GM21723 (cell line): Measurements from ENCODE around the gene HECW1.
A peak's percentile ranks its signal among the peaks of the same experiment; 100 is the strongest.

Experiments used
- ATAC-seq: cut with Tn5 transposase; IDR thresholded peaks from one replicate; pipeline ENCODE4 v1.9.1; 2021; ENCODE audit warnings: mild to moderate bottlenecking, moderate library complexity; ENCODE audit not compliant: unreplicated experiment

Gene HECW1

DNA sequence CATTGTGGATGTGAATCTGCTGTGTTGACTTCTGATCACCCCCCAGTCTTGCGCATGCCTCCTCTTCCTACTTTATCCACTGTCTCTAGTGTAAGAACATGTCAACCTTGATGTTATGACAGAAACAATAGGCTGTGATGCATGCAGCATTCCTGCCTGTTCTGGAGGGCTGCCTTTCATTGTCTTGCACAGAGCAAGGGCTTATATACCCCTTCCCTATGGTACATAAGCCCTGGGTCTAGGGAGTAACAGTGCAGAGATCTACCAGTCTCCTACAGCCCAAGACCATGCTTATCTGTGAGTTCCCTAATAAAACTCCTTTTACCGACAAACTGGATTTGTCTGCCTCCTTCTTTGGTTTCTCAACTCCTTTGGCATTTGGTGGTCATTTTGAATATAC lies 293.5 kb downstream of the HECW1 start:
- no peak for ATAC-seq

DNA sequence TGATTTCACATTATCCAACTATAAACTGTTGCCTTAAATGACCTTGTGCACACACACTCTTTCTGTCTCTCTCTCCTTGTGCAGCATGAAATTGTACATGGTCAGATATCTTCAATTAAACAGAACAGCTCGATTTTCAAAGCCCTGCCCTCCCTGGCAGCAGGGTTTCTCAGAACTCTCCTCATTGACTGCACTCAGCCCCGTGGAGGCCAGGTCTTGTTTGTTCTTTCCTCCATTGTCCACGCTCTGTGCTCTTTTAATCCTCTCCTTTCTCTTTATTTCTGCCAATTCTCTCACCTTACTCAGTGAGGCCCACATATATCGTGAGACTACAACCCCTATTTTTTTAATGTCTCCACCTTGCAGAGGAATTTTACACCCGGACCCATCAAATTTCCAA lies 294.5 kb downstream of the HECW1 start:
- ATAC-seq = no peak

DNA sequence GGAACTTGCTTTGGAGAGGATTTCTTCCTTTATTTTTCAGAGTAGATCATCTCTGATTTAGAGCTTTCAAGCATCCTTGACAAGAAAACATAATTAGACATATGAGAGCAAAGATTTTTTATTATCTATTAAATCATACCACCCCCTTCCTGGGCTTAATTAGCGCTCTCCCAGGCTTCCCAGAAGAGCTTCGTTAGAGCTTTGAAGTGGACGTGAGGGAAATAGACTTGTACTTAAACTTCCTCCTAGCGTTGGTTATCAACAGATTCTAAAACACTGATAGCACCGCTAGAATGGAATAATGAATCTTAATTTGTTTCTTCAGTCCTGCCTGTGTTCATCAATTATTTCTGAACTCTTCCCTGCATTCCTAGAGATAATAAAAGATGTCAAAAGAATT lies 296.5 kb downstream of the HECW1 start:
- no peak for ATAC-seq

DNA sequence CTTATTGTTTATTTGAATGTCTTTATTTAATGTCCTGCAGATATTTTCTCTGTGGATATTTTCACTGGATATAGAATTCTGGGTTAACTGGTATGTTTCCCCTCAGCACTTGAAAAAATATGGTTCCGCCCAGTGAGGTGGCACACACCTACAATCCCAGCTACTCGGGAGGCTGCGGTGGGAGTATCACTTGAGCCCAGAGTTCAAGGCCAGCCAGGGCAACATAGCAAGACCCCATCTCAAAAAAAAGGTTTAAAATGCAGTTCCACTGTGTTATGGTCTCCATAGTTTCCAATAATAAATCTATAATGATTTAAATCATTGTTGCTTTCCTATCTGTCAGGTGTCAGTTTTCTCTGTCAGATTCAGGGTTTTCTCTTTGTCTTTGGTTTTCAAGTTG lies 305.0 kb downstream of the HECW1 start:
- ATAC-seq = no peak

DNA sequence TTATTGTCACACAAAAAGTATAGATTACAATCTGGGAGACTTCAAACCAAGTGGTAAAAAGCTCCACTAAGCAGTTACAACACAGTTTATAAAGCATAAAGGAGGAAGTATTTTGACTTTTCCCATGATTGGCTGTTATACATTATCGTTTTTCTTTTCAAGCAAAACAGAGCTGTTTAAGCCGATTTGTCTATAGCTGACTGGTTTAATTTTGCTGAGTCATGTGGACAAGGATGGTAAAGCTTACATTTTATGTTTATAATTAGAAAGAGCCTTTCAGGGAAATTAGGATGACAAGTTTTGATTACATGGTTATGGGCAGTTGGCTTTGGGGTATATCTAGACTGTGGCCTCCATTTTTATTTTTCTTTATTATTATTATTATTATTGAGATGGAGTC lies 318.0 kb downstream of the HECW1 start:
- no peak for ATAC-seq

DNA sequence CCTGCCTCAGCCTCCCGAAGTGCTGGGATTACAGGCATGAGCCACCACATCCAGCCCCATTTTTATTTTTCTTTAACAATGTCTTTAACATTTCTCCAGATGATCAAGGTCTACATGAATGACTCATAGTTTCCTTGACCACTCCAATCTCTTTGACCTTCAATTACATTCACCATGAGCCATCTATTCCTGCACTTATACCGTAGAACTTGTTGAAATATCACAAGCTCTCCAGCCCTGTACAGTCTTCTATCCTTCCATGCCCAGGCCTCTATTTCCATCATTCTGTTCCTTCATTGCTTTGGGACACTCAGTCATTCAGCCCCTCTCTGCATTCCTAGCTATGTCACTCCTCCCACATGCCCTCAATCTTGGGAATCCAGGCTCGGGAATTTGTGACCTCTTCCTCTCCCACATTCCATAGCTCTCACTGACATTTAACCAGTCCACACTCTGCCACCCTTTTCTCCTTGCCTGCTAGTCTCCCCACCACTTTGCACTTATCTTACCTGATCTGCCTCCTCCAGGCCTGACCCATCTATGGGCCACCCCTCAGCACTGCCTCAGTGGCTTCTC lies 318.7 kb downstream of the HECW1 start:
- no peak for ATAC-seq

DNA sequence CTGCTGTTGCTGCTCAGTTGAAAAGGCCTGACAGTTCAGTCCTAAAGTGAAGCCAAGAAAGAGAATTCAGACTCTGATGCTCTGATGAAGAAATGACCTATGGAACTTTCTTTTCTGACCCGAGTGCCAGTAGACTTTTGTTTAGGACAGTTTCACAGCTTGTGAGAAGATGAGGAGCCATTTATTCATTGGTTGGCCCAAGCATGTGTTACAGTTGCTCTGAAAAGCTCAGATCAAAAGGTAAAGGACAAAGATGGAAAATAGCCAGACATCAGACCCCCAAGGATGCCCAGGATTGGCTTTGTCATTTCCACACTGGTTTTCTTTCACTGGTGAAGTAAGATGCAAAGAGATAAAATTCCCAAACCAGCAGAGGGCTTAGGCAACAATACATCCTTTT lies 321.2 kb downstream of the HECW1 start:
- ATAC-seq = no peak

DNA sequence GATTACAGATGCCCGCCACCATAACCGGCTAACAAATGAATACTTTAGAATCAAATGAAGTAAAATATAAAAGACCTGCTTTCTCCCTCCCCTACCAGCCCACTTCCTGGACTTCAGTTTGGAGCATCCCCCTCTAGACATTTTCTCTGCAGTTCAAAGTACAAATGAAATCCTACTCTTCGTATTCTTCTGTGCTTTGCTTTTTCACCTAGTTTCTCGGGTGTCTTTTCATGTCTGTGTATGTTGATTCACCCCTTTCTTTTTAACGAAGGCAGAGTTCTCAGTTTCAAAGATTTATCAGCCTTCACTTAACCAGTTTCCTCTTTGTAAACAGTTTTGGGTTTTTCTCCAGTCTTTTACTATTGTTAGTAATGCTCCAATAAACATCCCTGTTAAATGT lies 324.6 kb downstream of the HECW1 start:
- ATAC-seq = no peak

DNA sequence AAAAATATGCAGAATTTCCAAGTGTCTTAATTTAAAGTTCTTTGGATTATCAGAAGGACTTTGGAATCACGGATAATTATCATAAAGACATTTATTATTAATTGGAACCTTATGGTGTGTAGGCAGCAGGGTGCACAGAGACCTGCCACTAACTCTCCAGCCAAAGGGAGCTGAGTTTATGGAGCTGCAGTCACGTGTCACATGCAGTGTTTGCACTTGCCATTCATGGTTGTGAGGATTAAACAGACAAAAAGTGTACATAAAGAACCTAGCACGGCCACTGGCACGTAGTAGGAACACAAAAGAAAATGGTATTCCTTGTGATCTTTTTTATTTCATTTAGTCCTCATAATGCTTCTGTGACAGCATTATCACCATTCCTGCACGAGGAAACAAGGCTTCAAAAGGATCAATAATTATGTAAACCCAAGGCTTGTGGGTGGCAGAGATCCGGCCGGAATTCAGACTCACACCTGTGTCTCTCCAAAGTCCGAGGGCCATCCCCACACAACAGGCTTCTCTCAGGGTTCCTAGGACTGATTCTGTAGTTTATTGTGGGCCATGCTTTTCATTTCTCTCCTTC lies 326.5 kb downstream of the HECW1 start:
- no peak for ATAC-seq

DNA sequence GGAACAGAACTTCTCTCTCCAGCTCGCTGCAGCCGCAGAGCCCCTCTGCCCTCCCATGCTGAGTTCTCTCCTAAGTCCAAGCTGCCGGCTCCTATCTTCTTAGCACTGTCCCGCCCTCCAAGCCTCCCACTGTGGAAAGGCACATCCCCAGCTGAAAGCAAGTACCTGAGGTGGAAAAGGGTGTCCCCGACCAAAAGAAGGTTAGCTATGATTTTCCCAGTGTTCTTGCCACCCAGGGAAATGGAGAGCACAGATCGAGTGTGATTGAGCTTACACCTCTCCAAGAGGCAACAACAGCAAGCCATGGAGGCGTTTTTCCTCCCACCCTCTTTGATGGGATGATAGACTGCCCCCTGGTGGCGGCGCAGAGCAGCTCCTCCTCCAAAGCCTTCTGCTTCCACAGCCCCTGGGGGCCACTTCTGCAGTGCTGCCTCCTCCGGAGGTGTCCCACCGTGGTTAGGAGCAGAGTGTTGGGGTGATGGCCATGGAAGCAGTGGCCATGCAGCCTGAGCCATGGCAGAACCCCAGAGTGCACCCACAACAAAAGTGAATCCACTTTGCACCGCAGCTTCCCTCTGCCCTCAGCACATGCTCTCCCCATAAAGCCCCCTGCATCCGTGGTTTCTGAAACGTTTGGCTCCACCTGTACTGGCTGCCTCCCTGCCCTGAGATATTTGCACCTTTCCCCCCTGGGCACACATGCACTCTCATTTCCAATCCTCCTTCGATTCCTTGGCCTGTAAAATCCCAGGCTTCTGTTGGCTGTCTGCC lies 327.4 kb downstream of the HECW1 start:
- peak; percentile 72 for ATAC-seq

DNA sequence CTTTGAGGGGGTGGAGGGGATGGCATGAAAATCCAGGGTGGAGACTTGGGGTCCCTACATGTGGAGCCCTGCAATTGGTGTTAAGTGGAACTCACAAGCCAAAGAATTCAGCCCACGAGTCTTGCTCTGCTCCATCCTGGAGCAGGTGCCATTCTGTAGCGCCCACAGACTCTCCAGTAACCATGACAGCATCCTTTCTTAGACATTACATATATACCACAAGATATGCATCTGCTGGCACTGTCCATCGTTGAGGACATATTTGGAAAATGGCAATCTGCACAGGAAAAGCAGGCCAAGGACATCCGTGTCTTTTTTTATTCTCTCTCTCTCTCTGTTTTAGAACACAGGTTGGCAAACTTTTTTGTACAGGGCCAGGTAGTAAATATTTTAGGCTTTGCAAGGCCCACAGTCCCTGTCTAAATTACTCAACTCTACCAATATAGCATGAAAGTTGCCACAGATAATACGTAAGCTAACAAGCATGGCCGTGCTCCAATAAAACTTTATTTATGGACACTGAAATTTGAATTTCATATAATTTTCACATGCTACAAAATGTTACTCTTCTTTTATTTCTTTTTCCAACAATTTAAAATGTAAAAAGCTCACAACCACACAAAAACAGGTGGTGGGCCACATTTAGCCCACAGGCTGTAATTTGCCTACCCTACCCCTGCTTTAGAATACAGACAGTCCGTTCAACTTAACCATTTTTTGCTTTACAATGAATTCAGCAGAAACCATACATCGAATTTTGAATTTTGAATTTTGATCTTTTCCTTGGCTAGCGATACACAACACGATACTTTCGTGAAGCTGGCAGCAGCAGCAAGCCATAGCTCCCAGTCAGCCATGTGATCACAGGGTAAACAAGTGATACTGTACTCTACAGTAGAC lies 329.0 kb downstream of the HECW1 start:
- no peak for ATAC-seq

DNA sequence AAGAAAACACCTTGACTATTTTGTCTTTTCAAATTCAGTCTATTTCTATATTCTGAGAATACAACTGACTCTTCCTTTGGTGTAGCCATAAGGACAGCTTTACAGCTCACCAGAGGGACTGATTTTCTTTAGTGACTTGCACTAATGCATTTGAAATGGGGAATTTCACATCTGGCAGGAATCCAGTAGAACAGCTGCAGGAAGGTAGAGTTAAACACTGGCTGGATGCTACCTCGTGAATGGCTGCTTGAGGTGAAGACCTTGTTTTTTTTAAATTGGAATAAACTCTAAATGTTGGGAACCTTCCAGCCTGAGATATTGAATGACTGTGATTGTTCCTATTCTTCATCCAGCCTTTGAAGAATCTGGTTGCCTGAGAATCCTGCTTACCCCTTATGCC lies 330.9 kb downstream of the HECW1 start:
- ATAC-seq = no peak

DNA sequence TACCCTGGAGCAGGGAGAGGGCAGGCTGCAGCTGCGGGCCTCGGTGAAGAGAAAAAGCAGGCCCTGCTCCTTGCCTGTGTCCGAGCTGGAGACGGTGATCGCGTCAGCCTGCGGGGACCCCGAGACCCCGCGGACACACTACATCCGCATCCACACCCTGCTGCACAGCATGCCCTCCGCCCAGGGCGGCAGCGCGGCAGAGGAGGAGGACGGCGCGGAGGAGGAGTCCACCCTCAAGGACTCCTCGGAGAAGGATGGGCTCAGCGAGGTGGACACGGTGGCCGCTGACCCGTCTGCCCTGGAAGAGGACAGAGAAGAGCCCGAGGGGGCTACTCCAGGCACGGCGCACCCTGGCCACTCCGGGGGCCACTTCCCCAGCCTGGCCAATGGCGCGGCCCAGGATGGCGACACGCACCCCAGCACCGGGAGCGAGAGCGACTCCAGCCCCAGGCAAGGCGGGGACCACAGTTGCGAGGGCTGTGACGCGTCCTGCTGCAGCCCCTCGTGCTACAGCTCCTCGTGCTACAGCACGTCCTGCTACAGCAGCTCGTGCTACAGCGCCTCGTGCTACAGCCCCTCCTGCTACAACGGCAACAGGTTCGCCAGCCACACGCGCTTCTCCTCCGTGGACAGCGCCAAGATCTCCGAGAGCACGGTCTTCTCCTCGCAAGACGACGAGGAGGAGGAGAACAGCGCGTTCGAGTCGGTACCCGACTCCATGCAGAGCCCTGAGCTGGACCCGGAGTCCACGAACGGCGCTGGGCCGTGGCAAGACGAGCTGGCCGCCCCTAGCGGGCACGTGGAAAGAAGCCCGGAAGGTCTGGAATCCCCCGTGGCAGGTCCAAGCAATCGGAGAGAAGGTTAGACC lies 332.5 kb downstream of the HECW1 start:
- no peak for ATAC-seq

DNA sequence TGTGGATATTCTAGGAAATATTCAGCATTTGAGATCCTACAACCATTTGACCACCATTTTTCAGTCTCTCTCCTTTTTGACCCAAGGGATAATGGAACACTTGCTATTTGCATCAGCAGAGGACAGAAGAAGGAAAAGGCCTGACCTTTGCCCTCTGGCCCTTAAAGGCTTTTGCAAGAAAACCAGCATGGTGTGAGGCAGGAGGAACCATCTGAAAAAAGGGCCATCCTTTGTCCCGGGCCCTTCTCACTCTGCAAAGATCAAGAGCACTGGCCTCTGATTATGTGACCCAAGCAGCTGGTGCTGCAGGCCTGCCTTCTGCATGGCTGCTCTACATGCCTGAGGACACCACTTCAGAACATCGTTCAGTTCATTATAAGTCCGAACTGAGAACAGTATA lies 337.1 kb downstream of the HECW1 start:
- ATAC-seq = no peak

DNA sequence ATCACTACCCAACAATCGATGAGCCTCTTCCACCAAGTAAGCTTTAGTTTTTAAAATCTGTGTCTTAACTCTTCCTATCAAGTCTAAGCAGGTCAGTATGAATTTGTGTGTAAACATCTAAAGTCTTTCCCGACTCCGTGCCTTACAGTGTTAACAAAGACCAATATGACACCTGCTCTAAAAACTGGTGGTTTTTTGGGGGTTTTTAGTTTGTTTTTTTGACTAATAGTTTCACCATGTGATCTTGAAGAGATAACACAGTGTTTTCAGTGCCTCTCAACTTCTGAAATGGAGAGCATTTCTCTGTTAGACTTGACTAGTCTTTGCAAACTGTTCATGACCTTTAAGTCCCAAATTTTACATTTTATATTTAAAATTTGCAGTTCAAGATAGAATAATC lies 338.4 kb downstream of the HECW1 start:
- ATAC-seq = no peak

DNA sequence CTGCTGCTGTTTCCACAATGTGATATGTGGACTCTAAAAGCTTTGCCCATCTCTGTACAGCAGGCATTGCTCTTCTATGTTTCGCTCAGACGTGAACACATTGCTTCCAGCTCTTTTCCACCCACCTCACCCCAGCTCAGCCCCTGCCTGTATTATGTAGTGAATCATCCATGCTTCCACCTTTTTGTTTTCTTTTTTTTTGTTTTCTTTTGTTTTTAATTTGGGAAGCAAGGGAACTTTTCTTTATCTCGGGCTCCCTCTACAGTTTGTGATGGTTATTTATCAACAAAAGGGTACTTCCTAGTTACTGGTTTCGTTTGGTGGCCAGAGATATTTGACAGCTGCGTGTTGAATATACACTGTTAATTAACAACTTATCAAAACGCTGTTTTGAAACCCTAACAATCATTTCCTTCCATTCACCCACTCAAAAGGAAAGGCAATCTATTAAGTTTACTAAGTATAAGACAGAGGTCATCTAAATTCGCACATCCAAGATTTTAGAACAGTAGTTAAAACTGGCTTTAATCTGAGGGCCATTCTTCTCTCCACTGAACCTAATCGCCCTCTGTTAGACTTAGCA lies 342.6 kb downstream of the HECW1 start:
- ATAC-seq = no peak

DNA sequence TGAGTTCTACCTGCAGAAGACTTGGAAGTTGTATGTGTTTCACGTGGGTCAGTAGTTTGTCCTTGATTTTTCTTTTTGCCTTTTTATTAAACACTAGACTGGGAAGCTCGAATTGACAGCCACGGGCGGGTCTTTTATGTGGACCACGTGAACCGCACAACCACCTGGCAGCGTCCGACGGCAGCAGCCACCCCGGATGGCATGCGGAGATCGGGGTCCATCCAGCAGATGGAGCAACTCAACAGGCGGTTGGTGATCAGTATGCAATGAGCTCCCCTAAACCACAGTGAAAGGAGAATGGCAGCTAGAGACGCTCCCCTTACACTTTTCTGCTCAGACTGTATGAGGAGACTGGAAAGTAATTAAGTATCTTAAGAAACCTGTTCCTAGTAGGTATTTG lies 343.8 kb downstream of the HECW1 start:
- no peak for ATAC-seq

DNA sequence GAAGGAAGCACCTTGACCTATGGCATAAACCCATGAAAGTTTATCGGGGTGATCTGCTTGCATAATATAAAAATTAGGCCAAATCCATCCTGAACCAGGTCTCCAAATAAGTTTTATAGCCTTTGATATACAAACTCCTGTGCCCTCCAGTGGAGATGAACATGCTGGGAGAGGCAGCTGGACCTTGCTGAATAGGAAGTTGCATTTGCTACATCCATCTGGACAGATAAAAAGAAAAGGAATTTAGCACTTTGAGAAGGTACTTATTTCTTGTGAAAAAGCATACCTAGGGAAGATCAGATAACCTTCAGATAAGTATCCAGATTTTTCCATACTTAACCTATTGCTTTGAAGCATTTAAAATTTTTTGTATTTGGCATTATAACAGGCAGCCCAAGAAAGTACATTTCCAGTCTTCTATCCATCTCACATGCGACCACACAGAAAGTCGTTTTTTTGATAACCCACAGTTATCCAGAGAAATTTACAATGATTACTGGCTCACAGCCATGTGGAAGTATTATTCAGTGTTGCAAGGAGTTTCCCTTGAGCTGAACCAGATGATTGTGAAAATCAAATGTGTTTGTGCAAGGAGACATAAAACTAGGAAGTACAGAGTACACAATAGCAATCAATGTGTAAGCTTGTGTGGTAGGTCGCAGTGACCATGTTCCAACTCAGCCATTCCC lies 346.0 kb downstream of the HECW1 start:
- no peak for ATAC-seq

DNA sequence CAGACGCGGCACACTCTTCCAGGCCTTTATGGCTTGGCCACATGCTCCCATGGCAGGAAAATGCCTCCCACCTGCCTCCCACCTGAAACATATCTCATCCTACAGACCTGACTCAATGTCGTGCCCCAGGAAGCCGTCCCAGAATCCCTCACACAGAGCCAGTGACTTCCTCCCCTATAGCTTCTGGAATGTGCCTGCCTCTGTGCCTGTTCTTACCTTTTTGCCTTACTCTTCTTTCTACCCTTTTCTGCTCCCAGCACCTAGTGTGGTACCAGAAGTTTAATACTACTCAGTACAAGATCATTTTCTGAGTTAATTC lies 346.5 kb downstream of the HECW1 start:
- ATAC-seq = no peak
